SK-N-SH treated with all-trans-retinoic acid at 6 μM for 48 hours (cell line): ENCODE data around the gene ERI2.

Source experiments
- ATAC-seq: fragments of 200-7000 bp; cut with Tn5 transposase; 3 replicates; pipeline ENCODE4 v1.9.1; 2020; ENCODE audit warnings: mild to moderate bottlenecking, moderate library complexity
- ARNTL ChIP-seq: fragments of 450-650 bp; formaldehyde crosslinking; IDR thresholded peaks from 2 replicates; pipeline ENCODE4 v1.5.0; 2020; ENCODE audit warnings: low read depth, mild to moderate bottlenecking, moderate library complexity, borderline replicate concordance
- BACH2 ChIP-seq: fragments of 250-450 bp; sonication (Bioruptor Pico); IDR thresholded peaks from 2 replicates; pipeline ENCODE4 v1.9.0; 2021; ENCODE audit warnings: mild to moderate bottlenecking, borderline replicate concordance
- CSDC2 ChIP-seq: fragments of 250-450 bp; sonication (Bioruptor Pico); IDR thresholded peaks from 2 replicates; pipeline ENCODE4 v1.5.0; 2020; ENCODE audit warnings: mild to moderate bottlenecking, moderate library complexity
- ESRRG ChIP-seq: fragments of 250-450 bp; sonication (Bioruptor Pico); IDR thresholded peaks from 2 replicates; pipeline ENCODE4 v1.6.1; 2021; ENCODE audit warnings: mild to moderate bottlenecking
- GLIS3 ChIP-seq: fragments of 250-450 bp; sonication (Bioruptor Pico); IDR thresholded peaks from 2 replicates; pipeline ENCODE4 v1.5.0; 2020; ENCODE audit warnings: mild to moderate bottlenecking, moderate library complexity
- ISL1 ChIP-seq: fragments of 250-450 bp; sonication (Bioruptor Pico); IDR thresholded peaks from 2 replicates; pipeline ENCODE4 v2.1.2; 2022; ENCODE audit warnings: mild to moderate bottlenecking, moderate library complexity
- OSR1 ChIP-seq: fragments of 250-450 bp; sonication (Bioruptor Pico); IDR thresholded peaks from 2 replicates; pipeline ENCODE4 v1.8.0; 2022; ENCODE audit warnings: moderate library complexity, mild to moderate bottlenecking, inconsistent platforms
- PPARA ChIP-seq: fragments of 250-450 bp; sonication (Bioruptor Pico); IDR thresholded peaks from 2 replicates; pipeline ENCODE4 v1.5.0; 2020; ENCODE audit warnings: mild to moderate bottlenecking, borderline replicate concordance
- RARB ChIP-seq: fragments of 250-450 bp; sonication (Bioruptor Pico); IDR thresholded peaks from 2 replicates; pipeline ENCODE4 v1.8.0; 2021; ENCODE audit warnings: mild to moderate bottlenecking, moderate library complexity
- SNAI2 ChIP-seq: fragments of 250-450 bp; sonication (Bioruptor Pico); IDR thresholded peaks from 2 replicates; pipeline ENCODE4 v1.5.0; 2020; ENCODE audit warnings: mild to moderate bottlenecking, moderate library complexity
- TCF4 ChIP-seq: fragments of 250-450 bp; sonication (Bioruptor Pico); IDR thresholded peaks from 2 replicates; pipeline ENCODE4 v1.8.0; 2021; ENCODE audit warnings: mild to moderate bottlenecking, moderate library complexity, borderline replicate concordance
- TOX ChIP-seq: fragments of 250-450 bp; sonication (Bioruptor Pico); IDR thresholded peaks from 2 replicates; pipeline ENCODE4 v1.8.0; 2021; ENCODE audit warnings: mild to moderate bottlenecking, moderate library complexity, borderline replicate concordance
- ZC3H10 ChIP-seq: fragments of 250-450 bp; sonication (Bioruptor Pico); IDR thresholded peaks from 2 replicates; pipeline ENCODE4 v1.5.1; 2021; ENCODE audit warnings: mild to moderate bottlenecking, moderate library complexity
- ZFP3 ChIP-seq: fragments of 250-450 bp; sonication (Bioruptor Pico); IDR thresholded peaks from 2 replicates; pipeline ENCODE4 v1.5.0; 2020; ENCODE audit warnings: mild to moderate bottlenecking, moderate library complexity
- ZFP30 ChIP-seq: fragments of 450-650 bp; formaldehyde crosslinking; IDR thresholded peaks from 2 replicates; pipeline ENCODE4 v1.5.0; 2022; ENCODE audit warnings: mild to moderate bottlenecking, moderate library complexity
- ZNF565 ChIP-seq: fragments of 450-650 bp; formaldehyde crosslinking; conservative IDR thresholded peaks from 2 replicates; pipeline ENCODE4 v1.5.0; 2020; ENCODE audit warnings: low read depth, mild to moderate bottlenecking, moderate library complexity
- ZNF70 ChIP-seq: fragments of 450-650 bp; formaldehyde crosslinking; IDR thresholded peaks from 2 replicates; pipeline ENCODE4 v1.5.0; 2020; ENCODE audit warnings: mild to moderate bottlenecking, moderate library complexity
- ZNF8 ChIP-seq: fragments of 450-650 bp; formaldehyde crosslinking; IDR thresholded peaks from 2 replicates; pipeline ENCODE4 v1.5.0; 2020; ENCODE audit warnings: mild to moderate bottlenecking, moderate library complexity
- TF ChIP-seq, protein P1 (sequence below): fragments of 250-450 bp; sonication (Bioruptor Pico); IDR thresholded peaks from 2 replicates; pipeline ENCODE4 v1.8.0; 2020; ENCODE audit warnings: mild to moderate bottlenecking, moderate library complexity, borderline replicate concordance
- TF ChIP-seq, protein P2 (sequence below): fragments of 250-450 bp; sonication (Bioruptor Pico); IDR thresholded peaks from 2 replicates; pipeline ENCODE4 v1.5.1; 2020; ENCODE audit warnings: low read depth, mild to moderate bottlenecking, moderate library complexity
- TF ChIP-seq, protein P3 (sequence below): fragments of 250-450 bp; sonication (Bioruptor Pico); IDR thresholded peaks from 2 replicates; pipeline ENCODE4 v1.8.0; 2021; ENCODE audit warnings: low read depth, mild to moderate bottlenecking, moderate library complexity, borderline replicate concordance
- TF ChIP-seq, protein P4 (sequence below): fragments of 250-450 bp; sonication (Bioruptor Pico); IDR thresholded peaks from 2 replicates; pipeline ENCODE4 v1.5.1; 2021; ENCODE audit warnings: mild to moderate bottlenecking, moderate library complexity

ERI2 gene

DNA sequence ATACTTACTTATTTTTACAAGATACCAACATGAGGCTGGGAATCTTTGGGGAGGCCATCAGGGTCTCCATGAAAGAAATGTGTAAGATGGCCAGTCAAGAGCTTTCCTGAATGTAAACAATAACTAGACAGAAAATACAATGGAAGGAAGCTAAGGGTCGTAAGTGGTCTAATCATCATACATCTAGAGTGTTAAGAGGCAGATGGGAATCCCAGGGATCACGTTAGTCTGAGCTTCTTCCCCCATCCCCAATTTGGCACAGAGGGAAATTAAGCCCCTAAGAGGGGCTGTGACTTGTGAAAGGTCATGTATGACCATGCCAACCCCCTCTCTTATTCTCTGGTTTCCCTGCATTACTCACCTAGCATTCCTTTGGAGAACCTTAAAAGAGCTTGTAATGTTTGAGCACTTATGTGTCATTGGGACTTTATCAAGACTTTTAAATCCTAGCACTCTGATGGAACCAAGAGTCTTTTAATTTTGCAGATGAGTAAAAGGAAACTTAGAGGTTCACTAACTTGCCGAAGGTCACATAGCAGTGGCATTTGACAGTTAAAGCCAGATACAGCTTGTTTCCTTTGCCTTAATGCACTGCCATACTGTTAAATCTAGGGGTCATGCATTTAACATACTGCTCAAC lies 47.8 kb upstream of the ERI2 start:
- TF ChIP-seq ZFP3 (CRISPR knock-in tag) = no peak
- TF ChIP-seq ZNF8 (CRISPR knock-in tag) = no peak
- TF ChIP-seq ARNTL (CRISPR knock-in tag) = no peak
- TF ChIP-seq RARB = no peak
- TF ChIP-seq PPARA (CRISPR knock-in tag) = no peak
- no peak for TF ChIP-seq GLIS3 (CRISPR knock-in tag)
- TF ChIP-seq ZC3H10 (CRISPR knock-in tag) = no peak
- no peak for TF ChIP-seq SNAI2 (CRISPR knock-in tag)
- TF ChIP-seq ISL1 = no peak
- no peak for TF ChIP-seq TCF4 (CRISPR knock-in tag)
- TF ChIP-seq, protein P1, sequence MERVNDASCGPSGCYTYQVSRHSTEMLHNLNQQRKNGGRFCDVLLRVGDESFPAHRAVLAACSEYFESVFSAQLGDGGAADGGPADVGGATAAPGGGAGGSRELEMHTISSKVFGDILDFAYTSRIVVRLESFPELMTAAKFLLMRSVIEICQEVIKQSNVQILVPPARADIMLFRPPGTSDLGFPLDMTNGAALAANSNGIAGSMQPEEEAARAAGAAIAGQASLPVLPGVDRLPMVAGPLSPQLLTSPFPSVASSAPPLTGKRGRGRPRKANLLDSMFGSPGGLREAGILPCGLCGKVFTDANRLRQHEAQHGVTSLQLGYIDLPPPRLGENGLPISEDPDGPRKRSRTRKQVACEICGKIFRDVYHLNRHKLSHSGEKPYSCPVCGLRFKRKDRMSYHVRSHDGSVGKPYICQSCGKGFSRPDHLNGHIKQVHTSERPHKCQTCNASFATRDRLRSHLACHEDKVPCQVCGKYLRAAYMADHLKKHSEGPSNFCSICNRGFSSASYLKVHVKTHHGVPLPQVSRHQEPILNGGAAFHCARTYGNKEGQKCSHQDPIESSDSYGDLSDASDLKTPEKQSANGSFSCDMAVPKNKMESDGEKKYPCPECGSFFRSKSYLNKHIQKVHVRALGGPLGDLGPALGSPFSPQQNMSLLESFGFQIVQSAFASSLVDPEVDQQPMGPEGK = no peak
- no peak for TF ChIP-seq OSR1
- TF ChIP-seq ZFP30 (CRISPR knock-in tag) = no peak
- no peak for TF ChIP-seq ZNF565 (CRISPR knock-in tag)
- TF ChIP-seq CSDC2 (CRISPR knock-in tag) = no peak
- TF ChIP-seq BACH2 (CRISPR knock-in tag) = no peak
- no peak for TF ChIP-seq ZNF70 (CRISPR knock-in tag)
- no peak for TF ChIP-seq TOX (CRISPR knock-in tag)
- TF ChIP-seq, protein P2, sequence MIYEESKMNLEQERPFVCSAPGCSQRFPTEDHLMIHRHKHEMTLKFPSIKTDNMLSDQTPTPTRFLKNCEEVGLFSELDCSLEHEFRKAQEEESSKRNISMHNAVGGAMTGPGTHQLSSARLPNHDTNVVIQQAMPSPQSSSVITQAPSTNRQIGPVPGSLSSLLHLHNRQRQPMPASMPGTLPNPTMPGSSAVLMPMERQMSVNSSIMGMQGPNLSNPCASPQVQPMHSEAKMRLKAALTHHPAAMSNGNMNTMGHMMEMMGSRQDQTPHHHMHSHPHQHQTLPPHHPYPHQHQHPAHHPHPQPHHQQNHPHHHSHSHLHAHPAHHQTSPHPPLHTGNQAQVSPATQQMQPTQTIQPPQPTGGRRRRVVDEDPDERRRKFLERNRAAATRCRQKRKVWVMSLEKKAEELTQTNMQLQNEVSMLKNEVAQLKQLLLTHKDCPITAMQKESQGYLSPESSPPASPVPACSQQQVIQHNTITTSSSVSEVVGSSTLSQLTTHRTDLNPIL = no peak
- TF ChIP-seq, protein P3, sequence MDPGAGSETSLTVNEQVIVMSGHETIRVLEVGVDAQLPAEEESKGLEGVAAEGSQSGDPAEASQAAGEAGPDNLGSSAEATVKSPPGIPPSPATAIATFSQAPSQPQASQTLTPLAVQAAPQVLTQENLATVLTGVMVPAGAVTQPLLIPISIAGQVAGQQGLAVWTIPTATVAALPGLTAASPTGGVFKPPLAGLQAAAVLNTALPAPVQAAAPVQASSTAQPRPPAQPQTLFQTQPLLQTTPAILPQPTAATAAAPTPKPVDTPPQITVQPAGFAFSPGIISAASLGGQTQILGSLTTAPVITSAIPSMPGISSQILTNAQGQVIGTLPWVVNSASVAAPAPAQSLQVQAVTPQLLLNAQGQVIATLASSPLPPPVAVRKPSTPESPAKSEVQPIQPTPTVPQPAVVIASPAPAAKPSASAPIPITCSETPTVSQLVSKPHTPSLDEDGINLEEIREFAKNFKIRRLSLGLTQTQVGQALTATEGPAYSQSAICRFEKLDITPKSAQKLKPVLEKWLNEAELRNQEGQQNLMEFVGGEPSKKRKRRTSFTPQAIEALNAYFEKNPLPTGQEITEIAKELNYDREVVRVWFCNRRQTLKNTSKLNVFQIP = no peak
- ATAC-seq = no peak

DNA sequence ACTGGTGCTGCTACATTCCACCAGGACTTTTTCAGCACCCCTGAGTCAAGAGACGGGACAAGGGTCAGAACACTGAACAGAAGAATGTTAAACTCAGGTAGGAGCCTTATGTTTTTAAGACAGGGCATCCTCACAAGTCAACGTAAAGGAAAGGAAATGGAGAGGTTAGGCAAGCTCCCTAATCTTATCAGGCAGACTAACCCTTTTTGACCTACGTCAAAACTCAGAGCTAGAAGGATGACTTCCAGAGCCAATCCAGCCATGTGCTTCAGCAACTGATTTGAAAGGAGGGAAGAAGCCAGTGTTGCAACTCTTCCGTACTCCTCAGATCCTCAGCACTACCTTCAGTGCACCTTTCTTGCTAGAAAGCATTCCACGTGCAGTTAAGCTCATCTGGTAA lies 46.9 kb upstream of the ERI2 start:
- no peak for ATAC-seq
- TF ChIP-seq OSR1 (no peak), TOX (CRISPR knock-in tag) (no peak), ARNTL (CRISPR knock-in tag) (no peak), ESRRG (no peak), ZFP3 (CRISPR knock-in tag) (no peak), SNAI2 (CRISPR knock-in tag) (no peak), TCF4 (CRISPR knock-in tag) (no peak), ZNF565 (CRISPR knock-in tag) (no peak)
- TF ChIP-seq, protein P3 = no peak
- TF ChIP-seq, protein P1 = no peak
- TF ChIP-seq, protein P2 = no peak
- TF ChIP-seq, protein P4, sequence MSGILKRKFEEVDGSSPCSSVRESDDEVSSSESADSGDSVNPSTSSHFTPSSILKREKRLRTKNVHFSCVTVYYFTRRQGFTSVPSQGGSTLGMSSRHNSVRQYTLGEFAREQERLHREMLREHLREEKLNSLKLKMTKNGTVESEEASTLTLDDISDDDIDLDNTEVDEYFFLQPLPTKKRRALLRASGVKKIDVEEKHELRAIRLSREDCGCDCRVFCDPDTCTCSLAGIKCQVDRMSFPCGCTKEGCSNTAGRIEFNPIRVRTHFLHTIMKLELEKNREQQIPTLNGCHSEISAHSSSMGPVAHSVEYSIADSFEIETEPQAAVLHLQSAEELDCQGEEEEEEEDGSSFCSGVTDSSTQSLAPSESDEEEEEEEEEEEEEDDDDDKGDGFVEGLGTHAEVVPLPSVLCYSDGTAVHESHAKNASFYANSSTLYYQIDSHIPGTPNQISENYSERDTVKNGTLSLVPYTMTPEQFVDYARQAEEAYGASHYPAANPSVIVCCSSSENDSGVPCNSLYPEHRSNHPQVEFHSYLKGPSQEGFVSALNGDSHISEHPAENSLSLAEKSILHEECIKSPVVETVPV (CRISPR knock-in tag) = no peak
